ENCODE results near the gene USP6NL. TPM values are rescaled to one million over a fixed set of nuclear protein-coding genes. Genes with fewer than 3 reads are reported as not detected.

The USP6NL gene
- total and polyA plus RNA-seq, 2 of the 8 experiments (the other 6 are each of a cell fraction or from before 2014, with no cell fraction given) = 10.9 to 28.8 TPM

DNA sequence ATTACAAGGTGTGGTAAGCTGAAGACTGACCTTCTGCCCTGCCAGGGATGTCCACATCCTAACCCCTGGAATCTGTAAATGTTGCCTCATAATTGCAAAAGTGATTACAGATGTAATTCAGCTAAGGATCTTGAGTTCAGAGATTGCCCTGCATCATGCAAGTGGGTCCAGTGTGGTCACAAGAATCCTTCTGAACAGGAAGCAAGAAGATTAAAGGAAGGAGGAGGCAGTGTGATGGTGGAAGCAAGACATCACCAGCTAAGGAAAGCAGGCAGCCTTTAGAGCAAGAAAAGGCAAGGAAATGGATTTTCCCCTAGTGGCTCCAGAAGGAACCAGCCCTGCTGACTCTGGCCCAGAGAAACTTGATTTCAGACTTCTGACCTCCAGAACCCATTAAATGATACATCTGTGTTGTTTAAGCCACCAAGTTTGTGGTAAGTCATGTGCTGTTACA, 78.1 kb downstream of the USP6NL start:
- Histone ChIP-seq H3K27me3 (replicated peaks in 1 of 4; ENCODE audit: control insufficient read depth in 3 of 4, extremely low read depth in 1 of 4, insufficient read depth in 3 of 4, low read length in 3 of 4) (no peaks in the 10 kb centered on the region), H3K9ac (replicated peaks in 1 of 4; ENCODE audit: extremely low read depth in 1 of 4, low read depth in 3 of 4, low read length in 3 of 4) (no peak overlapping the region), H2AFZ (ENCODE audit: low read length) (no peak overlapping the region), H2BK15ac (ENCODE audit: low read length) (no peak overlapping the region), H4K5ac (ENCODE audit: insufficient read length, low read depth, low read length) (no peak overlapping the region), H2BK120ac (replicated peaks; ENCODE audit: low read depth, low read length) (no peak overlapping the region), H3K36me3 (ENCODE audit: control insufficient read depth in 2 of 4, insufficient read depth in 4 of 4, low read length in 3 of 4) (no peaks in the 10 kb centered on the region), H3K4me3 (ENCODE audit: extremely low read depth in 1 of 4, insufficient read depth in 2 of 4, low read depth in 3 of 4, low read length in 4 of 4) (no peak overlapping the region), H2BK5ac (ENCODE audit: low read depth, low read length) (no peak overlapping the region), H4K20me1 (replicated peaks in 1 of 2; ENCODE audit: control insufficient read depth in 1 of 2, insufficient read depth in 2 of 2, low read length in 2 of 2) (peaks cover 4 to 7% of the 10 kb centered on the region in 2 experiments), H3K23me2 (ENCODE audit: low read depth, low read length) (no peaks in the 10 kb centered on the region), H3K23ac (ENCODE audit: insufficient read length) (no peak overlapping the region), H4K91ac (replicated peaks; ENCODE audit: insufficient read length, low read length) (no peak overlapping the region), H3K9me3 (ENCODE audit: insufficient read depth in 2 of 2, low read depth in 1 of 2, low read length in 1 of 2) (no peaks in the 10 kb centered on the region), H2BK12ac (ENCODE audit: low read depth, low read length) (no peak overlapping the region), H3K4me2 (ENCODE audit: insufficient read depth in 1 of 2, low read depth in 2 of 2, low read length in 2 of 2) (no peak overlapping the region), H3K79me1 (ENCODE audit: low read depth, low read length) (peaks cover 8% of the 10 kb centered on the region; the same call in 1 of the 2 replicates), H3K56ac (replicated peaks; ENCODE audit: insufficient read length, low read depth, low read length) (no peak overlapping the region), H2BK20ac (ENCODE audit: low read length) (no peak overlapping the region), H3K14ac (ENCODE audit: insufficient read length) (no peak overlapping the region), H2AK5ac (ENCODE audit: low read depth, low read length) (no peak overlapping the region), H3K4me1 (replicated peaks in 1 of 4; ENCODE audit: control insufficient read depth in 3 of 4, insufficient read depth in 4 of 4, low read length in 3 of 4) (peaks cover 0 to 16% (median 5%) of the 10 kb centered on the region in 4 experiments; a peak in 4 of 7 replicates), H3K79me2 (ENCODE audit: control insufficient read depth in 1 of 2, insufficient read depth in 2 of 2, low read length in 2 of 2) (peaks cover 0 to 91% of the 10 kb centered on the region in 2 experiments; a peak in 2 of 4 replicates), H3K4ac (replicated peaks; ENCODE audit: insufficient read length, low read depth, low read length) (no peak overlapping the region), H3K18ac (ENCODE audit: extremely low read depth, low read length) (no peak overlapping the region), H4K8ac (ENCODE audit: extremely low read depth, insufficient read depth, low read length) (no peak overlapping the region), H3K27ac (ENCODE audit: low read depth, low read length) (no peak overlapping the region)
- DNase-seq (ENCODE audit: low read depth in 1 of 2, low spot score in 2 of 2) (no peak), FAIRE-seq (peak; percentile 69)
- ChIA-PET CTCF (ENCODE audit: partially characterized antibody) (interaction anchor here (0.8 to 1.5 kb wide), 13 partner anchors 9 to 255 kb away, joined by 3 to 8 read pairs (median 4); no protein-coding TSS in a partner anchor), POLR2A (ENCODE audit: partially characterized antibody) (no interaction called here)
- TF ChIP-seq, protein P1, sequence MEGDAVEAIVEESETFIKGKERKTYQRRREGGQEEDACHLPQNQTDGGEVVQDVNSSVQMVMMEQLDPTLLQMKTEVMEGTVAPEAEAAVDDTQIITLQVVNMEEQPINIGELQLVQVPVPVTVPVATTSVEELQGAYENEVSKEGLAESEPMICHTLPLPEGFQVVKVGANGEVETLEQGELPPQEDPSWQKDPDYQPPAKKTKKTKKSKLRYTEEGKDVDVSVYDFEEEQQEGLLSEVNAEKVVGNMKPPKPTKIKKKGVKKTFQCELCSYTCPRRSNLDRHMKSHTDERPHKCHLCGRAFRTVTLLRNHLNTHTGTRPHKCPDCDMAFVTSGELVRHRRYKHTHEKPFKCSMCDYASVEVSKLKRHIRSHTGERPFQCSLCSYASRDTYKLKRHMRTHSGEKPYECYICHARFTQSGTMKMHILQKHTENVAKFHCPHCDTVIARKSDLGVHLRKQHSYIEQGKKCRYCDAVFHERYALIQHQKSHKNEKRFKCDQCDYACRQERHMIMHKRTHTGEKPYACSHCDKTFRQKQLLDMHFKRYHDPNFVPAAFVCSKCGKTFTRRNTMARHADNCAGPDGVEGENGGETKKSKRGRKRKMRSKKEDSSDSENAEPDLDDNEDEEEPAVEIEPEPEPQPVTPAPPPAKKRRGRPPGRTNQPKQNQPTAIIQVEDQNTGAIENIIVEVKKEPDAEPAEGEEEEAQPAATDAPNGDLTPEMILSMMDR (IDR thresholded peaks at IDR 0.05; ENCODE audit: control extremely low read depth in 1 of 3, insufficient read depth in 1 of 3, low read depth in 1 of 3, low read length in 3 of 3) = peak; percentile 16 to 69 (median 44)
- peak in 1 of 2 experiments; percentile 36; a peak in 2 of 4 replicates for TF ChIP-seq RAD21 (IDR thresholded peaks at IDR 0.05 in 1 of 2, conservative IDR thresholded peaks at IDR 0.05 in 1 of 2; ENCODE audit: low read depth in 2 of 2, low read length in 2 of 2)
- TF ChIP-seq BRCA1 (IDR thresholded peaks at IDR 0.05; ENCODE audit: low read depth, low read length) = no peak
